ENCODE results near the gene PDGFD. TPM values are rescaled to one million over a fixed set of nuclear protein-coding genes. Genes with fewer than 3 reads are reported as not detected.

The PDGFD gene
- total RNA-seq, 2 donors from 2014 or later = not detected

GRCh38 chr11:103867481-103867880 lies 296.5 kb downstream of the PDGFD start:
- no peak for ATAC-seq (replicated peaks)
- Mint-ChIP-seq H3K27ac (no peak overlapping the region), H3K4me1 (no peaks in the 10 kb centered on the region), H3K36me3 (ENCODE audit: low read depth) (no peaks in the 10 kb centered on the region), H3K4me3 (no peak overlapping the region), H3K27me3 (peaks cover 7% of the 10 kb centered on the region), H3K9me3 (peaks cover 8% of the 10 kb centered on the region)

GRCh38 chr11:103863497-103863896 lies 300.4 kb downstream of the PDGFD start:
- peaks cover 10% of the 10 kb centered on the region for H3K27me3 Mint-ChIP-seq
- no peaks in the 10 kb centered on the region for H3K36me3 Mint-ChIP-seq (ENCODE audit: low read depth)
- H3K4me3 Mint-ChIP-seq = no peak overlapping the region
- ATAC-seq (replicated peaks) = no peak
- H3K4me1 Mint-ChIP-seq = no peaks in the 10 kb centered on the region
- H3K27ac Mint-ChIP-seq = no peak overlapping the region
- H3K9me3 Mint-ChIP-seq = peaks cover 5% of the 10 kb centered on the region

GRCh38 chr11:103862802-103863174 lies 301.2 kb downstream of the PDGFD start:
- Mint-ChIP-seq H3K27me3 (peaks cover 10% of the 10 kb centered on the region), H3K36me3 (ENCODE audit: low read depth) (no peaks in the 10 kb centered on the region), H3K9me3 (peaks cover 5% of the 10 kb centered on the region), H3K4me3 (no peak overlapping the region), H3K4me1 (no peaks in the 10 kb centered on the region), H3K27ac (no peak overlapping the region)
- no peak for ATAC-seq (replicated peaks)

GRCh38 chr11:103862094-103862801 lies 301.7 kb downstream of the PDGFD start:
- no peak for ATAC-seq (replicated peaks)
- Mint-ChIP-seq H3K27ac (no peak overlapping the region), H3K27me3 (peaks cover 10% of the 10 kb centered on the region), H3K4me1 (no peaks in the 10 kb centered on the region), H3K9me3 (peaks cover 5% of the 10 kb centered on the region), H3K36me3 (ENCODE audit: low read depth) (no peaks in the 10 kb centered on the region), H3K4me3 (no peak overlapping the region)

Other genes with a start within 250 kb of the PDGFD start
- not detected for gene DDI1, start 127.5 kb downstream of the PDGFD start, total RNA-seq

All from activated T-helper 17 cell treated with anti-CD3 and anti-CD28 coated beads, Interleukin-2, amount 50 U/mL, for 72 hours (primary cell).